GM18951 (cell line): Measurements from ENCODE around the gene PTPRT.
"Not testable (repeated sequence)": the region's sequence is repeated elsewhere in the genome, so short reads cannot be mapped to it uniquely, and the experiment has no call there.

ENCODE experiments used
- POLR2A ChIP-seq: IDR thresholded peaks from 4 replicates; pipeline ENCODE4 v1.6.1; 2011; ENCODE audit warnings: mild to moderate bottlenecking; ENCODE audit not compliant: insufficient read length, insufficient read depth; ENCODE audit errors: extremely low read depth
- in situ Hi-C: fragments of 300-500 bp; cut with MboI; formaldehyde crosslinking; loops from one replicate; pipeline ENCODE4 v1.12.0; 2022; ENCODE audit warnings: low sequenced_read_pairs, mixed read lengths, inconsistent platforms; ENCODE audit not compliant: unreplicated experiment

The PTPRT gene

GRCh38 chr20:43171930-43172329 lies 17.8 kb downstream of the PTPRT start:
- in situ Hi-C loops, result no loop called here
- no peak for TF ChIP-seq POLR2A

GRCh38 chr20:43170771-43171170 lies 18.9 kb downstream of the PTPRT start:
- in situ Hi-C loops, result no loop called here
- TF ChIP-seq POLR2A, result no peak

- in situ Hi-C loops, result no loop called here
- no peak for TF ChIP-seq POLR2A
Measured at GRCh38 chr20:43167615-43168014, 22.1 kb downstream of the PTPRT start.

- no peak for TF ChIP-seq POLR2A
Measured at GRCh38 chr20:43167021-43167420, 22.7 kb downstream of the PTPRT start.

GRCh38 chr20:43165611-43166010 lies 24.1 kb downstream of the PTPRT start:
- no peak for TF ChIP-seq POLR2A
- in situ Hi-C loops, result no loop called here

More at GRCh38 chr20:43167021-43167420, 22.7 kb downstream of the PTPRT start:
- in situ Hi-C loops, result no loop called here

- in situ Hi-C loops, result not testable (repeated sequence)
Measured at GRCh38 chr20:43164736-43165135, 25.0 kb downstream of the PTPRT start.

- in situ Hi-C loops, result no loop called here
- TF ChIP-seq POLR2A, result no peak
Measured at GRCh38 chr20:43161716-43162115, 28.0 kb downstream of the PTPRT start.

- no peak for TF ChIP-seq POLR2A
- in situ Hi-C loops, result no loop called here
Measured at GRCh38 chr20:43160941-43161340, 28.8 kb downstream of the PTPRT start.

- TF ChIP-seq POLR2A, result no peak
- in situ Hi-C loops, result no loop called here
Measured at GRCh38 chr20:43159994-43160393, 29.7 kb downstream of the PTPRT start.

- in situ Hi-C loops, result no loop called here
Measured at GRCh38 chr20:43155366-43156100, 34.2 kb downstream of the PTPRT start.

GRCh38 chr20:43151901-43152300 lies 37.8 kb downstream of the PTPRT start:
- TF ChIP-seq POLR2A, result no peak
- in situ Hi-C loops, result no loop called here

More at GRCh38 chr20:43155366-43156100, 34.2 kb downstream of the PTPRT start:
- TF ChIP-seq POLR2A, result no peak

- in situ Hi-C loops, result no loop called here
- no peak for TF ChIP-seq POLR2A
Measured at GRCh38 chr20:43151256-43151655, 38.5 kb downstream of the PTPRT start.

GRCh38 chr20:43140726-43141125 lies 49.0 kb downstream of the PTPRT start:
- TF ChIP-seq POLR2A, result no peak
- in situ Hi-C loops, result no loop called here

GRCh38 chr20:43138061-43138770 lies 51.5 kb downstream of the PTPRT start:
- no peak for TF ChIP-seq POLR2A
- in situ Hi-C loops, result no loop called here
